Measurements from ENCODE around the gene BLOC1S2. TPM values are rescaled to one million over a fixed set of nuclear protein-coding genes. Genes with fewer than 3 reads are reported as not detected.
"Not testable (repeated sequence)": the region's sequence is repeated elsewhere in the genome, so short reads cannot be mapped to it uniquely, and the experiment has no call there.

Gene BLOC1S2
- total and polyA plus RNA-seq, 2 donors (not counting 1 experiment from before 2014, with no cell fraction given) = 48.1 to 88.8 TPM

DNA sequence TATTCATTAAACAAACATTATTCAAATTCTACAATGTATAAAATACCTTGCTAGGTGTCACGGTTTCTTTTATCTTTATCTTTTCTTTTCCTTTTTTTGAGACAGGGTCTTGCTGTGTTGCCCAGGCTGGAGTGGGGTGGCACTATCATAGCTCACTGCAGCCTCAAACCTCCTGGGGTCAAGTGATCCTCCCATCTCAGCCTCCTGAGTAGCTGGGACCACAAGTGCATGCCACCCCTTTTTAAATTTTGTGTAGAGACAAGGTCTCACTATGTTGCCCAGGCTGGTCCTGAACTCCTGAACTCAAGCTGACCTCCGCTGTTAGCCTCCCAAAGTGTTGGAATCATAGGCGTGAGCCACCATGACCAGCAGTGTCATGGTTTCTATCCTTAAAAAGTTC, 17.9 kb upstream of the BLOC1S2 start:
- DNase-seq (ENCODE audit: low read depth in 2 of 2) = no peak
- no peaks in the 10 kb centered on the region for H4K20me1 ChIP-seq (ENCODE audit: control insufficient read depth, extremely low read depth, insufficient read depth, low read length)
- no peaks in the 10 kb centered on the region for H3K4me1 ChIP-seq (ENCODE audit: control insufficient read depth, extremely low read depth, insufficient read depth, low read length)
- H3K9me3 ChIP-seq (ENCODE audit: control insufficient read depth, insufficient read depth, low read depth, low read length) = no peaks in the 10 kb centered on the region
- H3K36me3 ChIP-seq (ENCODE audit: control insufficient read depth, insufficient read depth, low read length) = no peaks in the 10 kb centered on the region
- H3K4me2 ChIP-seq (ENCODE audit: extremely low read depth, insufficient read depth, low read length) = no peak overlapping the region
- H3K27me3 ChIP-seq (ENCODE audit: control insufficient read depth, insufficient read depth, low read length) = peaks cover 18% of the 10 kb centered on the region
- no peak overlapping the region for H2AFZ ChIP-seq (ENCODE audit: low read length)
- H3K79me2 ChIP-seq (ENCODE audit: control insufficient read depth, insufficient read depth, low read length) = no peaks in the 10 kb centered on the region
- TF ChIP-seq EZH2 (IDR thresholded peaks at IDR 0.05; ENCODE audit: low read length, missing control alignments) = no peak
- TF ChIP-seq, protein P1, sequence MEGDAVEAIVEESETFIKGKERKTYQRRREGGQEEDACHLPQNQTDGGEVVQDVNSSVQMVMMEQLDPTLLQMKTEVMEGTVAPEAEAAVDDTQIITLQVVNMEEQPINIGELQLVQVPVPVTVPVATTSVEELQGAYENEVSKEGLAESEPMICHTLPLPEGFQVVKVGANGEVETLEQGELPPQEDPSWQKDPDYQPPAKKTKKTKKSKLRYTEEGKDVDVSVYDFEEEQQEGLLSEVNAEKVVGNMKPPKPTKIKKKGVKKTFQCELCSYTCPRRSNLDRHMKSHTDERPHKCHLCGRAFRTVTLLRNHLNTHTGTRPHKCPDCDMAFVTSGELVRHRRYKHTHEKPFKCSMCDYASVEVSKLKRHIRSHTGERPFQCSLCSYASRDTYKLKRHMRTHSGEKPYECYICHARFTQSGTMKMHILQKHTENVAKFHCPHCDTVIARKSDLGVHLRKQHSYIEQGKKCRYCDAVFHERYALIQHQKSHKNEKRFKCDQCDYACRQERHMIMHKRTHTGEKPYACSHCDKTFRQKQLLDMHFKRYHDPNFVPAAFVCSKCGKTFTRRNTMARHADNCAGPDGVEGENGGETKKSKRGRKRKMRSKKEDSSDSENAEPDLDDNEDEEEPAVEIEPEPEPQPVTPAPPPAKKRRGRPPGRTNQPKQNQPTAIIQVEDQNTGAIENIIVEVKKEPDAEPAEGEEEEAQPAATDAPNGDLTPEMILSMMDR (conservative IDR thresholded peaks at IDR 0.05 in 1 of 2, IDR thresholded peaks at IDR 0.05 in 1 of 2; ENCODE audit: low read depth in 1 of 2, low read length in 2 of 2) = no peak
- H3K9ac ChIP-seq (ENCODE audit: insufficient read depth, low read length) = no peak overlapping the region
- H3K4me3 ChIP-seq (replicated peaks in 1 of 4; ENCODE audit: control extremely low read depth in 1 of 4, insufficient read depth in 1 of 4, low read depth in 3 of 4, low read length in 4 of 4) = no peak overlapping the region
- no peak overlapping the region for H3K27ac ChIP-seq (ENCODE audit: insufficient read depth, low read length)

DNA sequence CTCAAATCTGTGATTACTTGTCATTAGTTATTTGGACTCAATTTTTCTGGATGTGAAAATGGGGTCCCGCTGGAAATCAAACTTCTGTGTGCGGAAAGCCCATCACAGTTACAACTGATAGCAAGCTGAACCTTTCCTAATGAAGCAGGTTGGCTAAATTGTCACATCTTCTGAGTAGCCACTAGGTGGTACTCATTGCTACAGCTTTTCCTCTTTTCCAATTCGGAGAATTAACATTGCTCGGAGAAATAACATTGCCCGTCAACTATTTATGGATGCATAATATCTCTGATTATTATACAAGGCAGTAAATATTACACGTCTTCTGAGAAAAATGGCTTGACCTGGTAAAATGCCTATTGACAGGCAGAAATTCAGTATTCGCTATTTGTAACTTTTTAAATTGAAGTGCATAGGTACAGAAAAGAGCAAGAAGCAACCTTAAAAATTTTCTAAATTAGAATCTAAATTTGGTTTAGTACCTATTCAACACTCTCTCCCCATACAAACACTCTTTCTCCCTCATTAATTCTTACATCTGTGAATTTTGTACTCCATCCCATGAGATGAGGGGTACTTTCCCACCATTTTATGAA, 17.3 kb upstream of the BLOC1S2 start:
- Histone ChIP-seq H3K4me2 (ENCODE audit: extremely low read depth, insufficient read depth, low read length) (no peak overlapping the region), H4K20me1 (ENCODE audit: control insufficient read depth, extremely low read depth, insufficient read depth, low read length) (no peaks in the 10 kb centered on the region), H3K4me3 (replicated peaks in 1 of 4; ENCODE audit: control extremely low read depth in 1 of 4, insufficient read depth in 1 of 4, low read depth in 3 of 4, low read length in 4 of 4) (no peak overlapping the region), H3K79me2 (ENCODE audit: control insufficient read depth, insufficient read depth, low read length) (no peaks in the 10 kb centered on the region), H3K9ac (ENCODE audit: insufficient read depth, low read length) (no peak overlapping the region), H3K27me3 (ENCODE audit: control insufficient read depth, insufficient read depth, low read length) (peaks cover 17% of the 10 kb centered on the region), H3K36me3 (ENCODE audit: control insufficient read depth, insufficient read depth, low read length) (no peaks in the 10 kb centered on the region), H3K9me3 (ENCODE audit: control insufficient read depth, insufficient read depth, low read depth, low read length) (no peaks in the 10 kb centered on the region), H2AFZ (ENCODE audit: low read length) (no peak overlapping the region), H3K4me1 (ENCODE audit: control insufficient read depth, extremely low read depth, insufficient read depth, low read length) (no peaks in the 10 kb centered on the region), H3K27ac (ENCODE audit: insufficient read depth, low read length) (no peak overlapping the region)
- peak; percentile 35 to 49 for DNase-seq (ENCODE audit: low read depth in 2 of 2)
- peak; percentile 39 for TF ChIP-seq EZH2 (IDR thresholded peaks at IDR 0.05; ENCODE audit: low read length, missing control alignments)
- TF ChIP-seq, protein P1 (conservative IDR thresholded peaks at IDR 0.05 in 1 of 2, IDR thresholded peaks at IDR 0.05 in 1 of 2; ENCODE audit: low read depth in 1 of 2, low read length in 2 of 2) = peak; percentile 69 to 81

DNA sequence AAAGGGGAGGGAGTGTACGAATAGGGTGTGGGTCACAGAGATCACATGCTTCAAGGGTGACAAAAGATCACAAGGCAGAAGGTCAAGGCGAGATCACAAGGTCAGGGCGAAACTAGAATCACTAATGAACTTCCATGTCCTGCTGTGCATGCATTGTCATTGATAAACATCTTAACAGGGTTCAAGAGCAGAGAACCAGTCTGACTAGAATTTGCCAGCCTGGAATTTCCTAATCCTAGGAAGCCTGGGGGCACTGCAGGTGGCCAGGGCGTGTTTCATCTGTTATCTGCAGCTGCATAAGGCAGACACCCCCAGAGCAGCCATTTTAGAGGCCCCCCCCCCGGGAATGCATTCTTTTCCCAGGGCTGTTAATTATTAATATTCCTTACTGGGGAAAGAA, 14.6 kb upstream of the BLOC1S2 start:
- H3K4me1 ChIP-seq (ENCODE audit: control insufficient read depth, extremely low read depth, insufficient read depth, low read length); H3K36me3 ChIP-seq (ENCODE audit: control insufficient read depth, insufficient read depth, low read length); H3K27ac ChIP-seq (ENCODE audit: insufficient read depth, low read length); H4K20me1 ChIP-seq (ENCODE audit: control insufficient read depth, extremely low read depth, insufficient read depth, low read length); H2AFZ ChIP-seq (ENCODE audit: low read length); H3K4me2 ChIP-seq (ENCODE audit: extremely low read depth, insufficient read depth, low read length); DNase-seq (ENCODE audit: low read depth in 2 of 2); H3K79me2 ChIP-seq (ENCODE audit: control insufficient read depth, insufficient read depth, low read length); H3K4me3 ChIP-seq (replicated peaks in 1 of 4; ENCODE audit: control extremely low read depth in 1 of 4, insufficient read depth in 1 of 4, low read depth in 3 of 4, low read length in 4 of 4); H3K9ac ChIP-seq (ENCODE audit: insufficient read depth, low read length); H3K9me3 ChIP-seq (ENCODE audit: control insufficient read depth, insufficient read depth, low read depth, low read length): not testable (repeated sequence)
- H3K27me3 ChIP-seq (ENCODE audit: control insufficient read depth, insufficient read depth, low read length) = peaks cover 25% of the 10 kb centered on the region

Data from fibroblast of lung (primary cell).